Muscle of leg (tissue), 11 donors: ENCODE measurements around the gene GLIS2. TPM values are rescaled to one million over a fixed set of nuclear protein-coding genes. Genes with fewer than 3 reads are reported as not detected.

Experiments
- DNase-seq: peaks from one replicate; pipeline ENCODE4 v3.0.0; 2013
- H3K27ac ChIP-seq: one replicate; pipeline ENCODE4 v1.5.1; 2013; ENCODE audit warnings: mild to moderate bottlenecking, low read length, control low read depth
- H3K27me3 ChIP-seq: one replicate; pipeline ENCODE4 v1.6.1; 2013; ENCODE audit warnings: low read length; ENCODE audit not compliant: control insufficient read depth, insufficient read depth
- H3K36me3 ChIP-seq: one replicate; pipeline ENCODE4 v1.6.1; 2013; ENCODE audit warnings: low read length; ENCODE audit not compliant: control insufficient read depth, insufficient read depth
- H3K4me1 ChIP-seq: one replicate; pipeline ENCODE4 v1.6.1; 2013; ENCODE audit warnings: low read length; ENCODE audit not compliant: control insufficient read depth, insufficient read depth
- H3K4me3 ChIP-seq: one replicate; pipeline ENCODE4 v1.5.1; 2013; ENCODE audit warnings: low read length, control low read depth
- H3K9me3 ChIP-seq: replicated peaks from 2 replicates; pipeline ENCODE4 v1.6.1; 2013; ENCODE audit warnings: low read depth, low read length; ENCODE audit not compliant: control insufficient read depth
- WGBS: methylation state at CpG from one replicate; pipeline ENCODE4 v1.1.5; 2013; ENCODE audit warnings: missing lambda C conversion rate; ENCODE audit not compliant: insufficient coverage; 5-methylcytosine and 5-hydroxymethylcytosine counted together
- polyA plus RNA-seq, 8 donors: library from polyadenylated mRNA; unstranded; fragments of 120-200 nt; gene quantifications; one replicate each; pipeline versions ENCODE4 v1.2.1 to v1.2.3, GENCODE V29; 2013; ENCODE audit warnings: inconsistent platforms in 1 of 8, low replicate concordance in 1 of 8; ENCODE audit not compliant: insufficient read length in 8 of 8, insufficient read depth in 1 of 8
- total RNA-seq: library from RNA; stranded (reverse); fragments of 120-200 nt; gene quantifications from one replicate; pipeline ENCODE4 v1.2.4, GENCODE V29; 2013

The GLIS2 gene
- total and polyA plus RNA-seq, 9 donors: 6.5 to 30.1 (median 25.5) TPM

DNA sequence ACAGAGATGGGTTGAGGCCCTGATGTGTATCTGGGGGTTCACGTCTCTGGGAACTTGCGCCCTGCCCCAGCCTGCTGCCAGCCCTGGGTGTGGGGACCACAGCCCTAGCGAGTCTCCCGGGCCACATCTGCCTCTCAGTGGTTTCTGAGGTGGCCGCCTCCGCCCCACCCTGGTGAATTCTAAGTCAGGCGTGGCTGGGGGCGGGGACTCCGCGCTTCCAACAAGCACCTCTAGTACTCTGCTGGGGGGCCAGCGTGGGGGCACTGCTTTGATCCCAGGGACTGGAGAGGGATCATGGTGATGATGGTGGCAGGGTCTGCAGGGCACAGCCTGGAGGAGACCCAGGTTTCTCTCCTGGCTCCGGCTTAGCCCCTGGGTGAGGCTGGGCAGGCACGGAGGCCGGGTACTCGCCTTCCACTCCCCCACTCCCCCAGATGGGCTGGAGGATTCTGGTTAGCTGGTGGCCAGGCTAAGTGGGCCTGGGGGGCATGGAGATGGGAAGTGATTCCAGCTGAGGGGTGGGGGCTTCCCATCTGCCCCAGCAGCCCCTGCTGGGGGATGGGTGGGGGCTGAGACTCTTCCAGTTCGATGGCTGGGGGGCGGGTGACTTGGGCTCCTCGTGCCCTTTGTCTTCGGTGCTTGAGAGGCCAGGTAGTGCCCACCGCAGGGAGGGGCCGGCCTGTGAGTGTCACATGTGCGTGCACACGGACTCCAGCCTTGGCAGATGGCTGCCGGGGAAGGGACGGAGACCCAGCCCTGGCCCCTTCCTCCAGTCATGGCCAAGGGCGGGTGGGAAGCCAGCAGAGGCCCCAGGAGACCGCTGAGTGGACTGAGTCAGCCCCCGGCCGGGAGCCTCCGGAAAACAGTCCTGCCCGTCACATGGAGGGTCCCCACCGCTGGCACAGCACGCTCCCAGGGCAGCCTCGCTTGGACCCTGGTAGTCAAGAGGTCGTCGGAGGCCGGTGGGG lies 3.9 kb downstream of the GLIS2 start:
- Histone ChIP-seq H3K36me3 (no peaks in the 10 kb centered on the region), H3K4me1 (peaks cover 82% of the 10 kb centered on the region), H3K27me3 (peaks cover 5% of the 10 kb centered on the region), H3K9me3 (no peaks in the 10 kb centered on the region), H3K4me3 (no peak overlapping the region), H3K27ac (peak overlapping the region; percentile 74)
- 33% methylated on average over 27 of the region's 37 CpGs for WGBS
- DNase-seq: peak; percentile 70

DNA sequence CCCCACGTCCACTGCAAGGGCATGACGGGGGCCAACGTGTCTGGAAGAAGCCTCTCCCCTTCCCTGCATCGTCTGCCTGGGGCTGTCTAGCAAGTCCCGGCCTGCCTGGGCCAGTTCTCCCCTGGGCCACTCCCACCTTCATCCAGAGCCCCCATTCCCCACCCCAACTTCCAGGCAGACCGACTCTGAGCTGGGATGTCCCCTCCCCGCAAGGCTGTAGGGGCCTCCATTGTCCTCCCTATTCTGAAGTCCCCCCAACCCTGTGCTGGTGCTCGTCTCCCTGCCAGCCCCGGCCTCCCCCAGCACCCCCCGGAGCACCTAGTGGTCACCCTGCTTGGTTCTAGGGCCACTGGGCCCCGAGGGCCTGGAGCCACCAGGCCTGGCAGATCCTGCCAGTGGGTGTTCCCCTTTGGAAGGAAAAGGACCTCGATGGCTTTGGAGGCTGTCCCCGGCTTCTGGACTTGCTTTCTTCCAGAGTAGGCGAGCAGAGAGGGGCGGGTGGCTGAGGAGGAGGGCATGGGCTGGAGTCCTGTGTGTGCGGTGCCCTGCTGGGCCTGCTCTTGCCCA lies 4.8 kb downstream of the GLIS2 start:
- H3K27ac ChIP-seq: peak overlapping the region; percentile 42
- peaks cover 87% of the 10 kb centered on the region for H3K4me1 ChIP-seq
- WGBS: 34% methylated on average over 15 of the region's 16 CpGs
- no peaks in the 10 kb centered on the region for H3K9me3 ChIP-seq
- DNase-seq: peak; percentile 22
- H3K36me3 ChIP-seq: no peaks in the 10 kb centered on the region
- H3K27me3 ChIP-seq: no peaks in the 10 kb centered on the region
- H3K4me3 ChIP-seq: no peak overlapping the region

- Histone ChIP-seq H3K4me1 (peaks cover 94% of the 10 kb centered on the region), H3K27me3 (no peaks in the 10 kb centered on the region), H3K27ac (peak overlapping the region; percentile 7), H3K4me3 (no peak overlapping the region), H3K9me3 (no peaks in the 10 kb centered on the region), H3K36me3 (no peaks in the 10 kb centered on the region)
- peak; percentile 9 for DNase-seq
- WGBS: 81% methylated on average over 16 of the region's 19 CpGs
These were observed 5.6 kb downstream of the GLIS2 start for GRCh38 chr16:4321286-4322120.

DNA sequence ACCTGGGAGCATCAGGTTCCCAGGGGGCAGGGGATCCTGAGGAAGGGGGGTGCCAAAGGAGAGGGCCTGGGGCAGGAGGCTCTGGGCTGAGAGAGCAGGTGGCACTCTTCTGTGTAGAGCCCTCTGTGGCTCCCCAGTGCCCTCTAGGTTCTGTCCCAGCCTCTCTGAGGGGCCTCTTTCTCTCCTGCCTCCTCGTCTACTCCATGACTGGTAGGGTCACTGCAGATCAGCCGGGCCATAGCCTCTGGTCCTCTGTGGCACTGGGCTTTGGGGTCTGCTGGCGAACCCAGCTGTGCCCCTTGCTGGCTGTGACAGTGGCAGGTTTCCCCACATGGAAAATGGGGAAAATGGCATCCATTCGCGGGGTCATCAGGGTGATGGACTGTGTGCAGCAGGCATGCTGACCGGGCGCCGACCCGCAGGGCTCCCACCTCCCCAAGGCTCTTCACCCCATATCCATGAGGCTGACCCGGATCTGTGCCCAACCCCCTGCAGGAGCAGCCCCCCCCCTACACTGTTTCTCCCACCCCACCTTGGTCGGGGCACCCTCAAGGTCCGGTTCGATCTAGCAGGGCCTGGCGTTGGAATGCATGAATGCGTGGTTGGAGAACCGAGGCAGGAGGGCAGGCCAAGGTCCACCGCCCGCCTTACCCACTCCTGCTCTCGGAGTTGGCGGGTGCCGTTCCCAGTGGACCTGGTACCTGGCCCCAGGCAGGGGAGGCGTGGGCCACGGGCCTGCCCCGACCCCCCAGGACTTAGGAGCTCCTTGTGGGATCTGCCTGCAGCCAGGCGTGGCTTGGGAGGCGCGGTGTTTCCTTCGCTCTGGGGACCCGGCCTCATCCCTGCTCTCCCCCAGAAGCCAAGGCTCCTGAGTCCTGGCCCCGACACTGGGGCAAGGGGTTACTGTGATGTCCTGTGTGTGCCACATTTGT lies 6.5 kb downstream of the GLIS2 start:
- whole genome bisulfite sequencing: 75% methylated on average over 20 of the region's 30 CpGs
- Histone ChIP-seq H3K9me3 (no peaks in the 10 kb centered on the region), H3K27me3 (no peaks in the 10 kb centered on the region), H3K4me1 (peaks cover 92% of the 10 kb centered on the region), H3K36me3 (no peaks in the 10 kb centered on the region), H3K27ac (no peak overlapping the region), H3K4me3 (no peak overlapping the region)
- no peak for DNase-seq

DNA sequence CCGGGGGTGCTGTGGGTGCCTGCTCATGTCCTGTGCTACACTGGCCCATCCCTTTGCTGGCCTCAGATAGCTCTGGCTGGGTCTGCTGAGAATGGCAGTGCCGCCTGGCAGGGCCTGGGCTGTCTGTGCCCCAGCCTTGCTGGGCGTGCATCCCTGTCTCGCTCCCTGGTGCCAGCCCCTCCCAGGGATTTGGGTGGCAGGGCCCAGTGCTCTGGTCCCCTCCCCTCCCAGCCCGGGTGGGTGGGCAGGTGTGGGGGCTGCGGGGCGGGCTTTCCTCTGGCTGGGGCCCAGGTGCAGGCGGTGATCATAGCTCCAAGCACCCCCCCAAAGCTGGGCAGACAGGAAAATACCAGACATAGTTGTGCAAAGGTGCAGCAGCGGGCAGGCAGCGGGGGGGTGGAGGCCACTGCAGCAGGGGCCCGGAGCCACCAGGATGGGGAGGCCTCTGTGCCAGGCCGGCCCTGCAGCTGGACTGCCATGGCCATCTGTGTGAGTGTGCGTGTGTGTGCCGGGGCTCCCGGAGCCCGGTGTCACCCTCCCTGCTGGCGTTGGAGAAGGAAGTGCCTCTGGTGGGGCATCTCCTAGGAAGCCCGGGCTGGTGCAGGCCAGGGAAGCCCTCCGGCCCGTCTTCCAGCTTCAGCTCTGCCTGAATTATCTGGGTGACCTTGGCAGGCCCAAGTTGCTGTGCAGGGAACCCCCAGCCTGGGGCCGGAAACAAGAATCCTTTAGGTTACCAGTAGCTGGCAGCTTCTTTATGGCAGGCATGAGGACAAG lies 7.4 kb downstream of the GLIS2 start:
- no peaks in the 10 kb centered on the region for H3K36me3 ChIP-seq
- peaks cover 89% of the 10 kb centered on the region for H3K4me1 ChIP-seq
- 44% methylated on average over 15 of the region's 21 CpGs for WGBS
- peak overlapping the region; percentile 82 for H3K27ac ChIP-seq
- peak; percentile 42 for DNase-seq
- no peaks in the 10 kb centered on the region for H3K9me3 ChIP-seq
- H3K27me3 ChIP-seq: no peaks in the 10 kb centered on the region
- H3K4me3 ChIP-seq: no peak overlapping the region

GRCh38 chr16:4323845-4324488 lies 8.1 kb downstream of the GLIS2 start:
- H3K4me1 ChIP-seq: peaks cover 89% of the 10 kb centered on the region
- H3K9me3 ChIP-seq: no peaks in the 10 kb centered on the region
- H3K27ac ChIP-seq: peak overlapping the region; percentile 82
- H3K4me3 ChIP-seq: no peak overlapping the region
- no peaks in the 10 kb centered on the region for H3K36me3 ChIP-seq
- no peaks in the 10 kb centered on the region for H3K27me3 ChIP-seq
- DNase-seq: peak; percentile 82
- WGBS: 29% methylated on average over 3 of the region's 12 CpGs

DNA sequence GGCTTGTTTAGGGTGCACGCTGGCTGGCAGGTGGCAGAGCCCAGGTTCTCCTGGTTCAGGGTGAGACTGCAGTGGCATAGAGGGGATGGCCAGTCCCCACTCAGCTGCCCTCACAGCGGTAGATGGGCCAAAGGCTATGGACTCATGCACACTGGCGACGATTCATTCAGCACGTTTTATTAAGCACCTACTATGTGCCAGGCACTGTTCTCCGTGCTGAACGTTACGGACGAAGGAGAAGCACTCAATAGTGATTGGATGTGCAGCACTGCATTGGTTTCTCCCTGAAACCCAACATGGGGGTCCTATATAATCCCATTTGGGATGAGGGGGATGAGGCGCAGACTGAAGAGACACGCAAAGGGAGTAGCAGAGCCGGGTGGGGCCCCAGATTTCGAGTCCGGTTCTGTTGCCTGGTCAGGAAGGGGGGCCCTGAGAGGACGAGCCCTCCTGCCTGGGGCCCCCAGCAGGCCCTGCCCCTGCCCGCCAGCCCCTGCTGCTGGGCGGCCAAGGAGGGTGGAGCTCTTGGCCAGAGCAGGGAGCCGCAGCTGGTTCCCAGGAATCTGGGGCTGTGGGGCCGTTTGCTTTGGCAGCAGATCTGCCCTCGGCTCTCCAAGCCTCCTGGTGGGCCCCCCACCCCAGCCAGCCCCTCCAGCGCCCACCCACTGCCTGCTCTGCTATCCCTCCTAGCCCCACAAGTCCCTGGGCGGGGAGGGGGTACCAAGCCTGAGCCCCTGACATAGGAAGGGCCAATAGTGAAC lies 8.8 kb downstream of the GLIS2 start:
- Histone ChIP-seq H3K36me3 (no peaks in the 10 kb centered on the region), H3K4me1 (peaks cover 89% of the 10 kb centered on the region), H3K4me3 (no peak overlapping the region), H3K27me3 (no peaks in the 10 kb centered on the region), H3K9me3 (no peaks in the 10 kb centered on the region), H3K27ac (peak overlapping the region; percentile 82)
- peak; percentile 74 for DNase-seq
- 44% methylated on average over 22 of the region's 22 CpGs for WGBS

DNA sequence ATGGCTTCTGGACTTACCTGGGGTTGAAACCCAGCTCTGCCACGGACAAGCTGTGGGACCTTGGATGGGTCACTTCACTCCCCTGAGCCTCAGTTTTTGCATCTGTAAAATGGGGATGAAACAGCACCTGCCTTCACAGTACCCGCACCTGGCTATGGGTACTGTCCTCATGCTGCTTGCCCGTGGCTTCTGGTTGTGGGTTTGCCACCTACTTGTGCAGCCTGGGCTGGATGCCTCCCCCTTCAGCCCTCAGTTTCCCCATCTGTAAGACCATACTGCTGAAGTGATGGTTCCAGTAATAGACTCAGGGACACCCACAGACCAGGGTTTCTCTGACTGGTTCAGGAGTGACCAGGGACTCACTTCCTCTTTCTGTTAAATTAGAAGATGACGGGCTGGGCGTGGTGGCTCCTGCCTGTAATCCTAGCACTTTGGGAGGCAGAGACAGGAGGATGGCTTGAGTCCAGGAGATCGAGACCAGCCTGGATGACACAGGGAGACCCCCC lies 9.4 kb downstream of the GLIS2 start:
- H3K36me3 ChIP-seq: no peaks in the 10 kb centered on the region
- H3K27ac ChIP-seq: peak overlapping the region; percentile 82
- DNase-seq: no peak
- H3K9me3 ChIP-seq: no peaks in the 10 kb centered on the region
- H3K4me1 ChIP-seq: peaks cover 88% of the 10 kb centered on the region
- H3K4me3 ChIP-seq: no peak overlapping the region
- H3K27me3 ChIP-seq: no peaks in the 10 kb centered on the region
- 72% methylated on average over 4 of the region's 6 CpGs for WGBS
